GM12878 (cell line): ENCODE results near the gene GATA3. TPM values are rescaled to one million over a fixed set of nuclear protein-coding genes. Genes with fewer than 3 reads are reported as not detected.

Experiments
- ATAC-seq: fragments of 200-7000 bp; cut with Tn5 transposase; 3 replicates; pipeline ENCODE4 v1.9.1; 2020; ENCODE audit warnings: mild to moderate bottlenecking, moderate library complexity
- BruUV-seq: library from RNA; stranded (reverse); fragments of 400-500 nt; replicated peaks from 2 replicates; lab custom pipeline; 2021; lab: Mats Ljungman, UMichigan
- CTCF ChIA-PET: fragments of 300-600 bp; sonication (Branson Sonifier 250); formaldehyde crosslinking; extraction: SDS; loops from one replicate; lab custom pipeline; 2021; ENCODE audit warnings: inconsistent platforms; lab: Yijun Ruan, JAX
- POLR2A ChIA-PET: fragments of 350-600 bp; formaldehyde crosslinking; extraction: SDS; loops from one replicate; lab custom pipeline; 2021; ENCODE audit warnings: inconsistent platforms; lab: Charles Lee
- RAD21 ChIA-PET: fragments of 300-600 bp; sonication (Branson Sonifier 250); formaldehyde crosslinking; loops from one replicate; lab custom pipeline; 2023; ENCODE audit warnings: antibody characterized with exemption; ENCODE audit not compliant: unreplicated experiment; lab: Charles Lee
- SMC1A ChIA-PET: fragments of 300-600 bp; sonication (Branson Sonifier 250); formaldehyde crosslinking; loops from one replicate; lab custom pipeline; 2023; ENCODE audit not compliant: unreplicated experiment, uncharacterized antibody; lab: Charles Lee
- DNase-seq: peaks from one replicate; pipeline ENCODE4 v3.0.0-alpha.2; 2011; ENCODE audit warnings: low read depth, low spot score
- FAIRE-seq: peaks from 3 replicates; lab custom pipeline; 2011; peaks lifted over from hg19 to GRCh38; lab: Jason Lieb, UNC
- H2AFZ ChIP-seq: 2 replicates; pipeline ENCODE4 v1.6.0; 2011; ENCODE audit warnings: low read depth, low read length, control low read depth; ENCODE audit not compliant: control insufficient read depth
- H3K27ac ChIP-seq: 2 replicates; pipeline ENCODE4 v1.5.1; 2011; ENCODE audit warnings: control low read depth; ENCODE audit not compliant: control insufficient read depth, insufficient read depth
- H3K27me3 ChIP-seq, 2 experiments: replicated peaks in 1 of 2; 2 replicates each; pipeline versions ENCODE4 v1.6.0 to v1.6.1; 2011; ENCODE audit warnings: low read length in 1 of 2; ENCODE audit not compliant: control insufficient read depth in 2 of 2, insufficient read depth in 2 of 2
- H3K36me3 ChIP-seq, 2 experiments: 2 replicates each; pipeline ENCODE4 v1.5.1; 2011; ENCODE audit warnings: low read length in 1 of 2; ENCODE audit not compliant: control insufficient read depth in 2 of 2, insufficient read depth in 2 of 2
- H3K4me1 ChIP-seq: 2 replicates; pipeline ENCODE4 v1.6.1; 2011; ENCODE audit warnings: mild to moderate bottlenecking, low read length, moderate library complexity, mixed read lengths; ENCODE audit not compliant: control insufficient read depth, insufficient read depth
- H3K4me2 ChIP-seq: 2 replicates; pipeline ENCODE4 v1.6.0; 2011; ENCODE audit warnings: control low read depth; ENCODE audit not compliant: control insufficient read depth, insufficient read depth
- H3K4me3 ChIP-seq: fragments of 200-600 bp; sonication (generic); 2 replicates; pipeline ENCODE4 v1.5.1; 2016
- H3K79me2 ChIP-seq: 2 replicates; pipeline ENCODE4 v1.6.0; 2011; ENCODE audit warnings: low read length; ENCODE audit not compliant: control insufficient read depth, insufficient read depth
- H3K9ac ChIP-seq: 2 replicates; pipeline ENCODE4 v1.8.0; 2011; ENCODE audit warnings: low read length, control low read depth, mixed read lengths; ENCODE audit not compliant: control insufficient read depth, insufficient read depth
- H3K9me3 ChIP-seq: replicated peaks from 3 replicates; pipeline ENCODE4 v1.5.1; 2011; ENCODE audit warnings: mild to moderate bottlenecking, low read length; ENCODE audit not compliant: control insufficient read depth, insufficient read depth
- H4K20me1 ChIP-seq: 2 replicates; pipeline ENCODE4 v1.6.0; 2011; ENCODE audit not compliant: control insufficient read depth, insufficient read depth
- ATF2 ChIP-seq: IDR thresholded peaks from 2 replicates; pipeline ENCODE4 v1.6.1; 2012; ENCODE audit warnings: low read length, inconsistent platforms
- BCL3 ChIP-seq: IDR thresholded peaks from 2 replicates; pipeline ENCODE4 v1.6.1; 2011; ENCODE audit warnings: borderline replicate concordance, low read depth, mild to moderate bottlenecking, moderate library complexity, low read length; ENCODE audit not compliant: insufficient read depth, poor library complexity, severe bottlenecking
- CBFB ChIP-seq: IDR thresholded peaks from 2 replicates; pipeline ENCODE4 v1.6.1; 2016; ENCODE audit warnings: antibody characterized with exemption, low read depth
- CHD2 ChIP-seq: IDR thresholded peaks from 2 replicates; pipeline ENCODE4 v1.6.1; 2011; ENCODE audit warnings: low read depth, low read length, improper control_type of control experiment, borderline replicate concordance
- EP300 ChIP-seq, 2 experiments: fragments of 150-350 bp in 1 of 2; IDR thresholded peaks; 2 replicates each; pipeline ENCODE4 v1.6.1; 2011 to 2012; ENCODE audit warnings: low read depth in 2 of 2, low read length in 2 of 2, borderline replicate concordance in 1 of 2, improper control_type of control experiment in 1 of 2, inconsistent platforms in 1 of 2; ENCODE audit not compliant: control insufficient read depth in 1 of 2
- FOXK2 ChIP-seq: fragments of 450-650 bp; IDR thresholded peaks from 2 replicates; pipeline ENCODE4 v1.6.1; 2017; ENCODE audit warnings: mild to moderate bottlenecking, moderate library complexity
- HDAC2 ChIP-seq: fragments of 200-600 bp; sonication (generic); IDR thresholded peaks from 2 replicates; pipeline ENCODE4 v1.6.1; 2017
- MYB ChIP-seq: fragments of 150-350 bp; IDR thresholded peaks from 2 replicates; pipeline ENCODE4 v1.6.1; 2014; ENCODE audit warnings: mild to moderate bottlenecking, low read depth, low read length, borderline replicate concordance
- MYC ChIP-seq: IDR thresholded peaks from 2 replicates; pipeline ENCODE4 v1.6.1; 2011; ENCODE audit warnings: mild to moderate bottlenecking, low read length, moderate library complexity, inconsistent platforms; ENCODE audit not compliant: insufficient read depth, insufficient replicate concordance, insufficient read length, severe bottlenecking
- NFYA ChIP-seq: IDR thresholded peaks from 2 replicates; pipeline ENCODE4 v1.6.1; 2011; ENCODE audit warnings: low read depth, mild to moderate bottlenecking, low read length, improper control_type of control experiment, borderline replicate concordance
- PKNOX1 ChIP-seq: fragments of 450-650 bp; IDR thresholded peaks from 2 replicates; pipeline ENCODE4 v1.6.1; 2016; ENCODE audit warnings: mild to moderate bottlenecking
- RFX5 ChIP-seq: IDR thresholded peaks from 2 replicates; pipeline ENCODE4 v1.6.1; 2011; ENCODE audit warnings: low read depth, low read length, improper control_type of control experiment
- SP1 ChIP-seq: IDR thresholded peaks from one replicate; pipeline ENCODE4 v1.6.1; 2011; ENCODE audit warnings: low read depth, low read length
- YBX1 ChIP-seq: fragments of 450-650 bp; IDR thresholded peaks from 2 replicates; pipeline ENCODE4 v1.6.1; 2016; ENCODE audit warnings: antibody characterized with exemption
- WGBS: methylation state at CpG from one replicate; pipeline ENCODE4 v1.1.6; 2016; ENCODE audit warnings: low lambda C conversion rate; ENCODE audit not compliant: insufficient replicate concordance, insufficient coverage; ENCODE audit errors: missing lambda C conversion rate; 5-methylcytosine and 5-hydroxymethylcytosine counted together
- in situ Hi-C: fragments of 300-500 bp; cut with MboI; formaldehyde crosslinking; loops from 9 replicates; pipeline ENCODE4 v1.14.3; 2018; ENCODE audit warnings: mixed read lengths
- intact Hi-C: fragments of 100-400 bp; cut with micrococcal nuclease; formaldehyde crosslinking; loops from one replicate; pipeline ENCODE4 v1.14.2; 2022; ENCODE audit not compliant: unreplicated experiment
- polyA plus RNA-seq, 11 experiments: library from polyadenylated mRNA; depleted of rRNA in 4 of 11; unstranded in 6 of 11; stranded (reverse) in 5 of 11; fragments of >200 nt; fragmentation: Nextera tagmentation in 4 of 11; fragmentation: Illumina TruSeq in 1 of 11; extraction: Ambion mirVana in 4 of 11; extraction: Trizol in 1 of 11; gene quantifications; 1 replicate in 1 of 11; 2 replicates in 10 of 11; pipeline versions ENCODE4 v1.2.1 to v1.2.3, GENCODE V29; 2011 to 2016; ENCODE audit warnings: inconsistent platforms in 2 of 11, missing spikeins in 2 of 11, low read depth in 1 of 11
- total RNA-seq, 4 experiments: library from RNA; depleted of rRNA in 3 of 4; stranded (reverse); fragments of >200 nt in 3 of 4; fragmentation: Illumina TruSeq in 1 of 4; extraction: Trizol in 1 of 4; gene quantifications; 2 replicates each; pipeline versions ENCODE4 v1.2.1 to v1.2.3, GENCODE V29; 2013 to 2021

GATA3 gene
- total and polyA plus RNA-seq, 10 of the 15 experiments (the other 5 are each of a cell fraction or from before 2014, with no cell fraction given): 0.08 to 0.80 (median 0.29) TPM

- Histone ChIP-seq H3K4me1 (peaks cover 5% of the 10 kb centered on the region; the same call in 1 of the 2 replicates), H3K4me2 (no peak overlapping the region), H3K4me3 (no peak overlapping the region), H3K27me3 (no peaks in the 10 kb centered on the region), H3K36me3 (no peaks in the 10 kb centered on the region), H3K79me2 (no peaks in the 10 kb centered on the region), H3K27ac (no peak overlapping the region), H3K9me3 (no peaks in the 10 kb centered on the region), H3K9ac (no peak overlapping the region), H2AFZ (no peak overlapping the region), H4K20me1 (no peaks in the 10 kb centered on the region)
- BruUV-seq: no TSS peak
- FAIRE-seq (no peak), ATAC-seq (no peak), DNase-seq (no peak)
- intact Hi-C loops: no loop called here
- WGBS: 14% methylated on average over 4 of the region's 4 CpGs
- ChIA-PET SMC1A (interaction anchor here (0.6 to 1.1 kb wide), 3 partner anchors 15 to 1226 kb away, joined by 3 to 7 read pairs (median 3); no protein-coding TSS in a partner anchor), CTCF (no interaction called here), POLR2A (interaction anchor here (0.6 kb wide), 1 partner anchor 22 kb away, joined by 3 read pairs; no protein-coding TSS in a partner anchor), RAD21 (no interaction called here)
- in situ Hi-C loops: no loop called here
- TF ChIP-seq CHD2: no peak
- no peak for TF ChIP-seq ATF2
- TF ChIP-seq MYB: no peak
- TF ChIP-seq EP300 (IDR thresholded peaks at IDR 0.05; ENCODE audit: borderline replicate concordance in 1 of 2, control insufficient read depth in 1 of 2, low read depth in 2 of 2, low read length in 2 of 2): no peak
- no peak for TF ChIP-seq BCL3
- TF ChIP-seq YBX1: no peak
- TF ChIP-seq SP1: no peak
- no peak for TF ChIP-seq PKNOX1
- TF ChIP-seq RFX5: no peak
- TF ChIP-seq CBFB: no peak
- TF ChIP-seq FOXK2: no peak
- no peak for TF ChIP-seq MYC
- no peak for TF ChIP-seq NFYA
- no peak for TF ChIP-seq HDAC2
Observed at GRCh38 chr10:8085251-8085650, 30.8 kb downstream of the GATA3 start.
